Activated effector memory CD4-positive, alpha-beta T cell treated with anti-CD3 and anti-CD28 coated beads, Interleukin-2, amount 50 U/mL, for 16 hours (primary cell): ENCODE data around the gene GOLGA2.
"Not testable (repeated sequence)": the region's sequence is repeated elsewhere in the genome, so short reads cannot be mapped to it uniquely, and the experiment has no call there.

Experiments
- DNase-seq: peaks from one replicate; pipeline ENCODE4 v3.0.0-alpha.2; 2020

The GOLGA2 gene

DNA sequence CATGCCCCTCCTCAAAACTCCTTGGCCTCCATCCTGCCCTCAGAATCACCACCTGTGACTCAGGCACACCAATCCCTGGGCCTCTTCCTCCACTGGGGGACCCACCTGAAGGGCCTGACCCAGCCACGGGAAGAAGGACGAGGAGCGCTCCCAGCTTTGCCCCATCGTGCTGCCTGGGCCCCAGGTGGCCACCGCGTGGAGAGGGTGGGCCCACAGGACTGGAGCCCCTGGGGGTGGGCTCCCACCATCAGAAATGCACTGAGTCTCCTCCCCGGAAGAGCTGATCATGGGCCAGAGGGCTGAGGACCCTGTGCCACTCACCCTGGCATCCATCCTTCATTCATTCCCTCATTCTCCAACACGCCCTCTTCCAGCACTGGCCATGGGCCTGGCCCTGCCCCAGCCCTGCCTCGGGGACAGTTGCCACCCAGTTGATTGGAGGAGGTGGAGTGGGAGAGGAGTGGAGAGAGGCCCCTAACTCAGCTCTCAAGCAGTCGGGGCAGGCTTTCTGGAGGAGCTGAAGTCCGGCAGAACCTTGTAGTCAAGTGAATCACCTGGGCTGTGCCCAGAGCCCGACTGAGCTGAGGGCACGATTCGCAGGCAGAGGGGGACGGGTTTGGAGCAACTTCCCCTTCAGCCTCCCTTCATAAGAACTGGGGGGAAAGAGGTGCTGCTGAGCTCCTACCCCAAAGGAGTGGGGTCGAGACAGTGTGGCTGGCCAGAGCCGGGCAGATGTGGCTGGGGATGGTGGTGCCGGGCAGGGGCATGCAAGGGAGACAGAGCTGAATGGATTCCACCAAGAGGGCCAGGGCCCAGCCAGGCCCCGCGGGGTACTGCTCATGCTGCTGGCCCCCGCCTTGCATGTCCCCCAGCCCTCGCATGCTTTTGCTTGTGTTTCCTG, 43.0 kb downstream of the GOLGA2 start:
- DNase-seq, result no peak

DNA sequence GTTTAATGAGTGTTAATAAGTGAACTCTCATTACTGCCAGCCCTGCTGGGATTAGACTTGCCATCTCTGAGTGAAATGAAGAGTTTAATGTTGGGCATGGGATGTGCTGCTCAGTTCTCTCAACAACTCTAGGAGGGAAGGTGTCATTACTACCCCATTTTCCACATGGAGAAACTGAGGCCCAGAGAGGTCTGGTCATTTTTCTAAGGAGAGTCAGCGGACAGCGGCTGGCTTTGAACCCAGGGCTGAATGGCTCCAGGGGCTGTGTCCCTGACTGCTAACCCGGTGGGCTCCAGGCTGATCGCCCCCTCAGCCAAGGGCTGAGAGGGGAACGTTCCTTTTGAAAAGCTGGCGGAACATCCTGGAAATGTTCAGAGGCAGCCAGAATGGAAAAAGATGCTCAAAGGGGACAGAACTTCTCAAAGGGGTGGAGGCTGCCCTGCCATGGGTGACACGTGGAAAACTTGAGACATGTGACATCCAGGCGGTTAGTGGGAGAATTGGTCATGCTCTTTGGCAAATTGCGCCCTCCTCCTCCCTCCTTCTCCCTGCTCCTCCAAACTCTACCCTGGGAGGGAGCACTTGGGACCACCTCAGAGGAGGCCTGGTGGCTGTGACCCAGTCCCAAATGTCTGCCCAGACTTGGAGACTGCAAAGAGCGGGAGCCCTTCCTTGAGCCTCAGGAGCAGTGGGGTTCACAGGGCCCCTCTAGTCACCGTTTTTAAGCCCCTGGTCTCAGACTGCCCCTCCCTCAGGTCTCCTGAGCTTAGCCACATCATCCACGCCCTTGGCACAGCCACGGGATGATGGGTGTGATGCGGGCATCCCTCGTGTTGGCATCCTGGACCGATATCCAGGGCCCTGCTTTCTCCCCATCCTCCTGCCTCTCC, 43.9 kb downstream of the GOLGA2 start:
- DNase-seq, result no peak

DNA sequence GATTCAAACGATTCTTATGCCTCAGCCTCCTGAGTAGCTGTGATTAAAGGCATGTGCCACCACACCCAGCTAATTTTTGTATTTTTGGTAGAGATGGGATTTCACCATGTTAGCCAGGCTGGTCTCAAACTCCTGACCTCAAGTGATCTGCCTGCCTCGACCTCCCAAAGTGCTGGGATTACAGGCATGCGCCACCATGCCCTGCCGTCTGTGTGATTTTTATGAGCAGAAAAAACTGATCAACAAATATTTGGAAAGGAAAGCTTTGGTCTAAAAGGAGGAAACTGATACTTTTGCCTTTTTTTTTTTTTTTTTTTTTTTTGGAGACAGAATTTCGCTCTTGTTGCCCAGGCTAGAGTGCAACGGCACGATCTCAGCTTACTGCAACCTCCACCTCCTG, 44.9 kb downstream of the GOLGA2 start:
- not testable (repeated sequence) for DNase-seq

DNA sequence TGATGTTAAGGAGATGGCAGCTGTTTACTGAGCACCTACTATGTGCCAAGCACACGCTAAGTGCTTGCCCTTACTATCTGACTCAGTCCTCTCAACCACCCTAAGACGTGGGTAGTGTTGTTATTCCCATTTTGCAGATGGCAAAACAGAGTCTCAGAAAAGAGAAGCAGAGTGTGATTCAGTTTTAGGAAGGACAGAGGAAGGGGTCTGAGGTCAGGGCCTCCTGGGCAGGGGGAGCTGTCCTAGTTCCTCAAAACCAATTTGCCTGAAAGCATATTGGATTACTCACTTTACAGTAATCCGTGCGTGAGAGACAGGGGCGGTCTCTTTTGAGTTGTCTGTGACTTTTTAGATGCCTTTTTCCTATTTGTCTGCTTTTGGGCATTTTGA, 49.4 kb downstream of the GOLGA2 start:
- DNase-seq, result no peak

DNA sequence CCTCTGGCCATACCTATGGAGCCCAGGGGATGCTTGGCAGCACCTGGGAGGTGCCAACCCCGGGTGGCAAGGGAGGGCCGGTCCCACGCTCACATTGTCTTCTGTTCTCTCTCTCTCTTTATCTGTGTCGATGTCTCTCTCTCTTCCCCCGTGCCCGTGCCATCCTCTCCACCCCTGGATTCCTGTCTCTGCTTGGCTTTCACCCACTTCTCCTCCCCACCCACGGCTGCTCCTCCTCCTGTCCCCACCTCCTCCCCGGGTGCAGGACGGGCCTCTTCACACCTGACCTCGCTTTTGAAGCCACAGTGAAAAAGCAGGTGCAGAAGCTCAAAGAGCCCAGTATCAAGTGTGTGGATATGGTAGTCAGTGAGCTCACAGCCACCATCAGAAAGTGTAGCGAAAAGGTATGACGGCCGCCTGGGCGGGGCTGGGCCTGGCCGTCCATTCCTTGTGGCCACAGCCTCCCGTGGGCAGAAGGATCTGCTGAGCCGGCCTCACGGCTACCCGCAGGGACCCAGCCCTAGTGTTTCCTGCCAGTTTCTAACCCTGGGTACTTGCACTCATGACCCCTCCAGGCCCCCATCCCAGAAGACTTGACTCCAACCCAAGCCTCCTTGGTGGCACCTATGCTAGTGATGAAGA, 49.9 kb downstream of the GOLGA2 start:
- DNase-seq, result no peak

DNA sequence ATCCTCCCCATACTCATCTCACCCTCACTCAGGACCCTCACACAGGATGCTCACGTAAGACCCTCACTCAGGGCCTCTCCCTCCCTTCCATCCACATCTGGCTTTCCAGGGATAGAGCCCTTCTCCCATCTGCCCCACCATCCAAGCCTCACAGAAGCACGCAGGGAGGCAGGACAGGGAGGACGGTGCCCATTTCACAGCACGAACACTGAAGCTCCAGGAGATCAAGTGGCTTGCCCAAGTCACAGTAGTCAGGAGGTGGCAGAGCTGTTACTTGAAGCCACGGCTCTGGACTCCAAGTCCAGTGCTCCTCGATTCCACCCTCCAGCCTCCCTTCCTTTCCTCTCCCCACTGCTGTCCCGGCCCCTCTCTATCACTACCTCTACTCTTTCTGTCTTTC, 50.9 kb downstream of the GOLGA2 start:
- DNase-seq, result no peak

DNA sequence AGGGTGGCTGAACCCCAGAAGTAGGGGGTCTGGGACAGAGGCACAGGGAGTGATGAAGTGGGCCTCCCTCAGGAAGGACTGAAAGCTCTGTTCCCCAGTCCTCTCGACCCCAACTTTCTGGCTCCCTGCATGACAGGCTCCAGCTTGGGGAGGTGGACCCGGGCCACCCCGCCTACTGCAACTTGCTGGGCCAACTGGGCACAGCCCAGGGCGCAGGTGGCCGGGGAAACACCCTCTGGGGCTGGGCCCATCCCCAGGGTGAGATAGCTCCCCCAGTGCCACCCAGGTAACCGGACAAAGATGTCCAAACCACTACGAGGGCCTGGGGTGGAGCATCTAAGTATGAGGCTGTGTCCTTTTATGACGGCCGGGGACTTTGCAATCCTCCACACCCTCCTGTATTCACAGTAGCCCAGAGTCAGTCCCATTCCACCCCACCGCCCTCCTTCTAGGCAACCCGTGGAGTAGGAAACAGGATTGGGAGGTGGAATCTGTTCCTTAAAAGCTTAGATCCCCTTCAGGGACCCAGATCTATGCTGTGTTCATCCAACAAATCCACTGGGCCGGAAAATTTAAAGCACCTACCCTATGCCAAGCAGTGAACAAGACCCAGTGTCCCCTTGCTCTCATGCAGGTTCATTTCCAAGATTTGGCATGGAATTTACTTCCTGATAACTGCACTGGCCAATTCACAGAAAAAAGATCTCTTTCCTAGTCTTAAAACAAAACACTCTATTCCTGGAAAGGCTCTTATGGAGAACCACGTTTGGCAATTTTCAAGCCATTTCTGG, 52.7 kb downstream of the GOLGA2 start:
- no peak for DNase-seq

DNA sequence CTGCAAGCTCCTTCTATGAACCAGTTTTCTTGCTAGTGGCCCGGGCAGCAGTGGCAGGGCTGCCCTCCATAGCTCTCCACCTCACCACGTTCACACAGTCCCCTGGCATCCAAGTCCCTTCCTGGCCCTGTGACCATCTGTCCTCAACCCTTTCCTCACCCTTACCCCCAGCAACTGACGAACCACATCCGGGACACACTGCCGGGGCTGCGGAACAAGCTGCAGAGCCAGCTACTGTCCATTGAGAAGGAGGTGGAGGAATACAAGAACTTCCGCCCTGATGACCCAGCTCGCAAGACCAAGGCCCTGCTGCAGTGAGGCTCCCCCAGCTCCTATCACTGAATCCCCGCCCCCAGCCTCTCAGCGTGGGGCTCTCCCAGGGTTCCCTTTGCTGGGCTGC, 53.8 kb downstream of the GOLGA2 start:
- no peak for DNase-seq

DNA sequence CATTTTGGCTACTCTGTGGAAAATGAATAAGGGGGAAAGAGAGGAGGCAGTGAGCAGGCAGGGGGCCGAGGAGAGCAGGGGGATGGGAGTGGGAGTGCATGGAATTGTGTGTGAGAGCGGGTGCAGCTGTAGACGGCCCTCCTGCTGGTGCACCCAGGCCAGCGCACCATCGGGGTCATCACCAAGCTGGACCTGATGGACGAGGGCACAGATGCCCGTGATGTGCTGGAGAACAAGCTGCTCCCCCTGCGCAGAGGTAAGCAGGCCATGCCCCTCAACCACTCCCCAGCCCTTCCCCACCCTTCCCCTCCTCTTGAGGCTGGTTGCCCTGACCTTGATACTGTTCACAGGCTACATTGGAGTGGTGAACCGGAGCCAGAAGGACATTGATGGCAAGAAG, 56.0 kb downstream of the GOLGA2 start:
- no peak for DNase-seq

DNA sequence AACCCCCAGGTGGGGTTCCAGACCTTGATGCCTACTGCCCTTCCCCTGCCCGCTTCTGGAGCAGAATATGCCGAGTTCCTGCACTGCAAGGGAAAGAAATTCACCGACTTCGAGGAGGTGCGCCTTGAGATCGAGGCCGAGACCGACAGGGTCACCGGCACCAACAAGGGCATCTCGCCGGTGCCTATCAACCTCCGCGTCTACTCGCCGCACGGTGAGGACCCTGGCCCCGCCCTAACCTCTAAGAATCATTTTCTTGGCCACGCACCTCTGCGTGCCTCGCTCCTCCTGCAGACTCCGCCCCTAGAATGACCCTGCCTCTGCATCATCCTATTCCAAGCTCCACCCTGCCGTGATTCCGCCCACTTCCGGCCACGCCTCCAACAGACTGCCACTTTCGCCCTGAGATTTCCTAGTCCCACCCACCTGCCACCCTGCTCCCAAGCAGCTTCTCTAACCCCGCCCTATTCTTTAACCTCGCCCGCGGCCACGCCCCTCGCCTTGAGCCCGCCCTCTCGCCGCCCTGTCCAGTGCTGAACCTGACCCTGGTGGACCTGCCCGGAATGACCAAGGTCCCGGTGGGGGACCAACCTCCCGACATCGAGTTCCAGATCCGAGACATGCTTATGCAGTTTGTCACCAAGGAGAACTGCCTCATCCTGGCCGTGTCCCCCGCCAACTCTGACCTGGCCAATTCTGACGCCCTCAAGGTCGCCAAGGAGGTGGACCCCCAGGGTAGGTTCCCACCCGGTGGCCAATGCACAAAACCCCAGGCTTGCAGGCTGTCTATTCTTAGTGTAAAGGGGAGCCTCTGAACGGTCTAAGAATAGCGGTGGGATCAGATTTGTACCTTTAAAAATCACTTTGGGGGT, 57.1 kb downstream of the GOLGA2 start:
- peak; percentile 97 for DNase-seq

DNA sequence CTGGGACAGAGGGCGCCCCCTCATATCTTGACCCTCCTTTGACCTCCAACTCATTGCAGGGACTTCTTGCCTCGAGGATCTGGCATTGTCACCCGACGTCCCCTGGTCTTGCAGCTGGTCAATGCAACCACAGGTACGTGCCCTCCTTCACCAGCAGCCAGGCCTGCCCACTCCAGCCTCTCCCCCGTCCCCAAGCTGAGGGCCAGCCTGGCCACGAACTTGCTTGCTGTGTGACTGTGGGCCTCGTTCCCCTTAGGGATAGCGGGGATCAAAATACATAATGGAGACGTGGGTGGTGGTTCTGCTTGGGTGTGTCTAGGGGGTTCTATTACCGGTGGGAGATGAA, 57.7 kb downstream of the GOLGA2 start:
- no peak for DNase-seq

DNA sequence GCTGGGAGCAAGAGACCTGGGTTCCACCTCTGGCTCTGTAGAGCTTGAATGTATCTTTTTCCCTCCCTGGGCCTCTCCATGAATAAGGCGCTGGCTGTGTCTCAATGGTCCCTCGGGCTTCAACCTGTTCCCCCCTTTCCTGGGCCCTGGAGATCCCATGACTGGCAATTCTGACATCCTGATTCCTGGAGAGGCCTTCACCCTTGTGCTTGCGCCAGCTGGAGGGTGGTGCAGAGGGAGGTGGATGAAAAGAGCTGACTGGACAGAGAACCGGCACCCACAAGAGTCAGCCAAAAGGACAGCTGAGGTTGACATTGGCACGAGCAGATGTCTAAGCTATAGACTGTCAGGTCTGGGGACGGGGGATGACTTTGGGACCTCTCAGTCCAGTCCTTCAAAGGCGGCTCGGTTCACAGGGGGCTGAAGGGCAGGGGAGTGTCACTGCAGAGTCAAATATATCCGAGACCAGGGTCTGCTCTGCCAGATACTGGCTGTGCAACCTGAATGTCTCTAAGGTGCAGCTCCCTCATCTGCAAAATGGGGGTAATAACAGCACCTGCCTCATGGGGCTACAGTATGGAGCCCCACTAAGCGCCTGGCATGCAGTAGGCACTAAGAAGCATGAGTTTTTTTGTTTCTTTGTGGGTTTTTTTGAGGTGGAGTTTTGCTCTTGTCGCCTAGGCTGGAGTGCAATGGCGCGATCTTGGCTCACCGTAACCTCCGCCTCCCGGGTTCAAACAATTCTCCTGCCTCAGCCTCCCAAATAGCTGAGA, 58.8 kb downstream of the GOLGA2 start:
- no peak for DNase-seq

DNA sequence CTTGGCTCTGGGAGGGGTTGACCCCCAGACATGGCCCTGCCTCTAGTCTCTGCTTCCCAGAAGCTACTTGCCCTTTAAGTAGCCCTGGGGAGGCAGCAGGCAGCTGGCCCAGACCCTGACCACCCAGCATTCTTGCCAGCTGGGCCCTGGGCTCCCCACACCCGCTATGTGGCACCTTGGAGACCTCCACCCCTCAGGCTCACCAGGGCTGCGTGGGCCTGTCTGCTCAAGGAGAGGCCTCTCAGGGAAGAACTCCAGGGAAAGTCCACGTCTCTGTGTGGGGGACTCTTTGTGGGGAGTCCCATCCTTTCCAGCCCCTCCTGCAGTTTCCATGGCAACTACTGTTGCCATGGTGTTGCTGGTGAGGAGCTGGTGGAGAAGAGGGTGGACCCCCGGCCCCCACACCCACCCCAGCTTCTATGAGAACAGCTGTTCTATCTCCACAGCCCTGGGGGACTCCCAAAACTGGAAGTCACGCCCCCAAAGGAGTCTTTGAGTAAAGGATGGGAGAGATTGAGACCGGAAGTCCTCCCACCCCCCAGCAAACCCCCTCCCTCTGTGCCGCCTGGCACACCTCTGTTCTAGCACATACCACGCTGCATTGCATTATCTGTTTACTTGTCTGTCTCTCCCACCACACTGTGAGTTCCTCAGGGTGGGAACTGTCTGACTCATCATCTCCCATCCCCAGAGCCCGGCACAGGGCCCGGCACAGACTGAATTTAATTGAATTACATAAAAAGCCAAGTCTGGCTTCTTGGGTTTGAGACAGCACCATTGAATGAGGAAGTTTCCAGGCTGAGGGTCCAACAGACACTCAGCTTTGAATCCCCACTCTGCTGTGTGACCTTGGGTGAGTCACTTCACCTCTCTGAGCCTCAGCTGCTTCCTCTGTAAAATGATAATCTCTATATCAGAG, 60.1 kb downstream of the GOLGA2 start:
- no peak for DNase-seq

DNA sequence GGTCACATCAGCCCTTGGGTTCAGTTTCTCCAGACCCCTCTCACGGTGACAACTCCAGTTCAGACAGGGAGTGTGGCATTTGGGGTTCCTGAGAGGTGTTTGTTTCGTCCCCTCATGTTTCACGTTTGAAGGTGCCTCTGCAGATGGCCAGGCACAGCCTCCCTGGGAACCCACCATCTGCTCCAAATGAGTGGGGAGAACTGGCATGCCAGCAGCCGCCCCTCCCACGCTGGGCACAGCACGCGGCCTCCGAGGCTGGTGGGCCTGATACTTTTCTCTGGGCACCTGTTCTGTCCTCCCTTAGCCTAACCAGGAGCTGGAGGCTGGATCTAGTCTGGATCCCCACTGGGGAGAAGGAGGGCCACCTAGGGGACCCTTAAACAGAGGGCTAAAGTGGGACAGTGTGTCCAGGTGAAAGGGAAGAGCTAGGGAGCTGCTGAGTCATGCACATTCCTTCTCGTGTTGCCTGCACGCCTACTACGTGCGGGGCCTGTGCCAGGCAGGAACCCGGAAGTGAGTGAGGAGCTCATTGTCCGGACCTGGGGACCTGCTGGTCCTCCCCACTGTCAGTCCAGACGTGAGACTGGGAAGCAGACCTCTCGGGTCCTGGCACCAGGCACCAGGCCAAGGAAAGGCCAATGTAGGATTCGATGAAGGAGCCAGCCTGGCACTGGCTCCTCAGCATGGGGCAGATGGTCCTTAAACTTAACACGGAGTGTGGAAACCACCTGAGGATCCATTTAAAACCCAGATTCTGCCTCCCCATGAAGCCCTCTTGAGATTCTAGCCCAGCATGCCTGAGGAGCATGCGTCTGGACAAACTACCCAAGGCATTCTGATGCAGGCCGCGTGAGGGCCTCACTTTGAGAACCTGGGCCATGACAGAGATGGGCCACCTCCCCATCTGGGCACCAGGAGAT, 61.0 kb downstream of the GOLGA2 start:
- DNase-seq, result no peak

DNA sequence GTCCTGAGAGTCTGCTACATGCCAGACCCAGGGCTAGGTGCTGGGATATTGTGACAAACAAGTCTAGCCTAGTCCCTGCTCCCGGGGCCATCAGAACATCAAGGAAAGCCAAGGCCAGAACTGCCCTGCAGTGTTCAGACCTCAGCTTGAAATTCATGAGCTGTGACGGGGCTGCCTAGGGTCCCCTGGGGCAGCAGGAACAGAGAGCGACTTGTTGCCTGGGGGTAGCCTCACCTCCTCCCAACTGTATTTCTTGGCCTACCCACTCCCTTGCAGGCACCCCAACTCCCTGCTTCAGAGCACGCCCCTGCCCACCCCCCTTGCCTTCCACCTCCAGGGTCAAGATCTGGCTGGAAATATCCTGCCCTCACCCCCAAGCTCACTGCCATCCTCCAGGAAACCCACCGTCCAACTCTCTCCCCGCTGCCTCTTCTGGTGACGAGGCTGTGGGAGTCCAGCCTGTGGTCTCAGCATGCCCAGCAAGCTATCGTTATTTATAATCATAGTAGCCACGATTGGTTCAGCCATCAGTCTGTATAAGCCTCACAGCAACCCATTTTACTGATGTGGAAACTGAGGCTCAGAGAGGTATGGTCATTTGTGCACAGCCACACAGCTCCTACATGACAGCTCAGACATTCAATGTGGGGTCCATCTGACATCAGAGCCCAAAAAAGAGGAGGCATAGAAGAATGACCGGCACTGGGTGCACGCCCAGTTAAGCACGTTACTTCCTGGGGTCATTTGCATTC, 61.9 kb downstream of the GOLGA2 start:
- no peak for DNase-seq

DNA sequence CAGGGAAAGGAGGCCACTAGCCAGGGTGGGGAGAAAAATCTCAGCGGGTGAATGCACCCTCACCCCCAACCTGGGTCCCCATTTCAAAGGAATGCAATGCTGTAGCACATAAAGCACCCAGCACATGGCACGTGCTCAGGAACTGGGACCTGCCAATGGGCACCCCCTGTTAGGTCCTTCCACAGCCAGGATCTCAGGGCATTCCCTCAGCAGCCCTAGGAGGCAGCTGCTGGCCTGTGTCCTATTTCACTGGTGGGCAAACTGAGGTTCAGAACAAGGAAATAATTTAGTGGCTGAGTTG, 63.9 kb downstream of the GOLGA2 start:
- no peak for DNase-seq

DNA sequence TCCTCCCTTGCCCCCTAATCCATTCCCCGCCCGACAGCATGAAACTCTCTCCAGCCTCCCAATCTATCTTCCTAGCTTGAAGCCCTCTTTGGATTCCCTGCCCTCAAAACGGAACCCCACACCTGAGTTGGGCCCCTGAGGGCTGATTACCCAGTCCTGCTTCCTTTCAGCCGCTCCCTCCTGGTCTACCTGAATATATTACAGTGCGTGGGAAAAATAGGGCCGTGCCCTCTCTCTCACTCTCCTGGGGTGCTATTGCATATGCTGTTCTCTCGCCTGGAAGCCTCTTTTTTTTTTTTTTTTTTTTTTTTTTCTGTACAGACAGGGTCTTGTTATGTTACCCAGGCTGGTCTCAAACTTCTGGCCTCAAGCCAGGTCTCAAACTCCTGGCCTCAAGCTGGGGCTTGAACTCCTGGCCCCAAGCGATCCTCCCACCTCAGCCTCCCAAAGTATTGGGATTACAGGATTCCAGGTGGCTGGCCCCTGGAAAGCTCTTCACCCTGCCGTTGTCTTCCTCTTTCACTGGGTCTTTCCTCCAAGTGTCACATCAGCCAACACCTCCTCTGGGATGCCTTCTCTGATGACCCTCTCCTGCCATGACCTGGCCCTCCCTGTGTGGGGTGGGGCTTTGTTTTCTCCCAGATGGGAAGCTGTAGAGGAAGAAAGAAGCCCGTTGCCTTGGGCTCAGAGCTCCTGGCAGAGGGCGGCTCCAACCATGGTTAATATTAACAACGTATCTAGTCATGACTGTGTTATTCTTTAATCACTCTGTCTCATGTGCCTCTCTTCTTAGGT, 64.4 kb downstream of the GOLGA2 start:
- DNase-seq, result no peak
